Measurements from ENCODE around the gene OTULIN. TPM values are rescaled to one million over a fixed set of nuclear protein-coding genes. Genes with fewer than 3 reads are reported as not detected.

The OTULIN gene
- total and polyA plus RNA-seq, 2 of the 8 experiments (the other 6 are each of a cell fraction or from before 2014, with no cell fraction given), result 5.2 to 34.8 TPM

GRCh38 chr5:14708551-14708950, 44.0 kb downstream of the OTULIN start:
- Histone ChIP-seq H2BK20ac (ENCODE audit: low read length) (no peak overlapping the region), H3K4me2 (ENCODE audit: insufficient read depth in 1 of 2, low read depth in 2 of 2, low read length in 2 of 2) (no peak overlapping the region), H3K79me1 (ENCODE audit: low read depth, low read length) (no peaks in the 10 kb centered on the region; the same call in 1 of the 2 replicates), H3K9me3 (ENCODE audit: insufficient read depth in 2 of 2, low read depth in 1 of 2, low read length in 1 of 2) (peaks cover 0 to 5% of the 10 kb centered on the region in 2 experiments; a peak in 1 of 4 replicates), H3K27me3 (replicated peaks in 1 of 4; ENCODE audit: control insufficient read depth in 3 of 4, extremely low read depth in 1 of 4, insufficient read depth in 3 of 4, low read length in 3 of 4) (peaks cover 0 to 1% (median 0%) of the 10 kb centered on the region in 4 experiments; a peak in 1 of 7 replicates), H3K23me2 (ENCODE audit: low read depth, low read length) (no peaks in the 10 kb centered on the region), H3K14ac (ENCODE audit: insufficient read length) (no peak overlapping the region), H2BK5ac (ENCODE audit: low read depth, low read length) (no peak overlapping the region), H3K36me3 (ENCODE audit: control insufficient read depth in 2 of 4, insufficient read depth in 4 of 4, low read length in 3 of 4) (peaks cover 0 to 15% (median 5%) of the 10 kb centered on the region in 4 experiments; a peak in 5 of 8 replicates), H2BK15ac (ENCODE audit: low read length) (no peak overlapping the region), H4K20me1 (replicated peaks in 1 of 2; ENCODE audit: control insufficient read depth in 1 of 2, insufficient read depth in 2 of 2, low read length in 2 of 2) (peaks cover 0 to 2% of the 10 kb centered on the region in 2 experiments), H3K4me3 (ENCODE audit: extremely low read depth in 1 of 4, insufficient read depth in 2 of 4, low read depth in 3 of 4, low read length in 4 of 4) (no peak overlapping the region), H3K4me1 (replicated peaks in 1 of 4; ENCODE audit: control insufficient read depth in 3 of 4, insufficient read depth in 4 of 4, low read length in 3 of 4) (no peaks in the 10 kb centered on the region), H3K4ac (replicated peaks; ENCODE audit: insufficient read length, low read depth, low read length) (no peak overlapping the region), H2AFZ (ENCODE audit: low read length) (no peak overlapping the region), H2BK120ac (replicated peaks; ENCODE audit: low read depth, low read length) (no peak overlapping the region), H3K56ac (replicated peaks; ENCODE audit: insufficient read length, low read depth, low read length) (no peak overlapping the region), H4K8ac (ENCODE audit: extremely low read depth, insufficient read depth, low read length) (no peak overlapping the region), H4K5ac (ENCODE audit: insufficient read length, low read depth, low read length) (no peak overlapping the region), H2AK5ac (ENCODE audit: low read depth, low read length) (no peak overlapping the region), H4K91ac (replicated peaks; ENCODE audit: insufficient read length, low read length) (no peak overlapping the region), H3K27ac (ENCODE audit: low read depth, low read length) (no peak overlapping the region), H3K18ac (ENCODE audit: extremely low read depth, low read length) (no peak overlapping the region), H3K23ac (ENCODE audit: insufficient read length) (no peak overlapping the region), H2BK12ac (ENCODE audit: low read depth, low read length) (no peak overlapping the region), H3K79me2 (ENCODE audit: control insufficient read depth in 1 of 2, insufficient read depth in 2 of 2, low read length in 2 of 2) (no peaks in the 10 kb centered on the region), H3K9ac (replicated peaks in 1 of 4; ENCODE audit: extremely low read depth in 1 of 4, low read depth in 3 of 4, low read length in 3 of 4) (no peak overlapping the region)
- 89% methylated on average over 5 of the region's 5 CpGs; no CpG with 5 or more reads in 1 of the 2 experiments for WGBS, 2 experiments (ENCODE audit: extremely low coverage in 1 of 2, insufficient coverage in 1 of 2, insufficient read length in 1 of 2, insufficient replicate concordance in 2 of 2, low coverage in 1 of 2, low lambda C conversion rate in 2 of 2, missing lambda C conversion rate in 1 of 2)
- ChIA-PET CTCF (ENCODE audit: partially characterized antibody) (interaction anchor here (0.7 to 4.4 kb wide), 9 partner anchors 8 to 295 kb away, joined by 3 to 31 read pairs (median 5); no protein-coding TSS in a partner anchor), POLR2A (ENCODE audit: partially characterized antibody) (interaction anchor here (0.7 kb wide), 1 partner anchor 251 kb away, joined by 3 read pairs; no protein-coding TSS in a partner anchor)
- DNase-seq (ENCODE audit: low read depth in 1 of 2, low spot score in 2 of 2) (no peak), FAIRE-seq (no peak)
- no peak for TF ChIP-seq SUZ12 (IDR thresholded peaks at IDR 0.05; ENCODE audit: low read length)
- TF ChIP-seq, protein P1, sequence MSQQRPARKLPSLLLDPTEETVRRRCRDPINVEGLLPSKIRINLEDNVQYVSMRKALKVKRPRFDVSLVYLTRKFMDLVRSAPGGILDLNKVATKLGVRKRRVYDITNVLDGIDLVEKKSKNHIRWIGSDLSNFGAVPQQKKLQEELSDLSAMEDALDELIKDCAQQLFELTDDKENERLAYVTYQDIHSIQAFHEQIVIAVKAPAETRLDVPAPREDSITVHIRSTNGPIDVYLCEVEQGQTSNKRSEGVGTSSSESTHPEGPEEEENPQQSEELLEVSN (IDR thresholded peaks at IDR 0.05), result no peak
- no peak for TF ChIP-seq RXRA (IDR thresholded peaks at IDR 0.05; ENCODE audit: insufficient read depth, low read depth, low read length)
- no peak for TF ChIP-seq CEBPB (IDR thresholded peaks at IDR 0.05; ENCODE audit: low read depth, low read length)
- TF ChIP-seq, protein P2, sequence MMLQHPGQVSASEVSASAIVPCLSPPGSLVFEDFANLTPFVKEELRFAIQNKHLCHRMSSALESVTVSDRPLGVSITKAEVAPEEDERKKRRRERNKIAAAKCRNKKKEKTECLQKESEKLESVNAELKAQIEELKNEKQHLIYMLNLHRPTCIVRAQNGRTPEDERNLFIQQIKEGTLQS (IDR thresholded peaks at IDR 0.05; ENCODE audit: insufficient read depth, low read depth, low read length), result no peak
- TF ChIP-seq RNF2 (IDR thresholded peaks at IDR 0.05; ENCODE audit: borderline replicate concordance, low read depth, low read length, missing control alignments, poor library complexity, severe bottlenecking), result no peak
- TF ChIP-seq BCL11A (IDR thresholded peaks at IDR 0.05; ENCODE audit: low read depth in 2 of 2, low read length in 2 of 2), result no peak
- no peak for TF ChIP-seq CHD2 (IDR thresholded peaks at IDR 0.05; ENCODE audit: low read length)
- TF ChIP-seq FOSL1 (IDR thresholded peaks at IDR 0.05; ENCODE audit: insufficient read depth, low read depth, low read length), result no peak
- no peak for TF ChIP-seq SP4 (IDR thresholded peaks at IDR 0.05; ENCODE audit: low read length)
- no peak for TF ChIP-seq ASH2L (IDR thresholded peaks at IDR 0.05; ENCODE audit: low read length)
- no peak for TF ChIP-seq CBX8 (IDR thresholded peaks at IDR 0.05; ENCODE audit: borderline replicate concordance, low read depth, low read length)
- TF ChIP-seq EZH2 (IDR thresholded peaks at IDR 0.05; ENCODE audit: low read depth, low read length, severe bottlenecking), result no peak
